Inferior parietal cortex (tissue), 1 donor: ENCODE results near the gene EVI5L.
"Not testable (repeated sequence)": the region's sequence is repeated elsewhere in the genome, so short reads cannot be mapped to it uniquely, and the experiment has no call there.

Experiments
- DNase-seq: peaks from one replicate; pipeline ENCODE4 v3.0.0-alpha.2; 2016; ENCODE audit errors: extremely low spot score

EVI5L gene

DNA sequence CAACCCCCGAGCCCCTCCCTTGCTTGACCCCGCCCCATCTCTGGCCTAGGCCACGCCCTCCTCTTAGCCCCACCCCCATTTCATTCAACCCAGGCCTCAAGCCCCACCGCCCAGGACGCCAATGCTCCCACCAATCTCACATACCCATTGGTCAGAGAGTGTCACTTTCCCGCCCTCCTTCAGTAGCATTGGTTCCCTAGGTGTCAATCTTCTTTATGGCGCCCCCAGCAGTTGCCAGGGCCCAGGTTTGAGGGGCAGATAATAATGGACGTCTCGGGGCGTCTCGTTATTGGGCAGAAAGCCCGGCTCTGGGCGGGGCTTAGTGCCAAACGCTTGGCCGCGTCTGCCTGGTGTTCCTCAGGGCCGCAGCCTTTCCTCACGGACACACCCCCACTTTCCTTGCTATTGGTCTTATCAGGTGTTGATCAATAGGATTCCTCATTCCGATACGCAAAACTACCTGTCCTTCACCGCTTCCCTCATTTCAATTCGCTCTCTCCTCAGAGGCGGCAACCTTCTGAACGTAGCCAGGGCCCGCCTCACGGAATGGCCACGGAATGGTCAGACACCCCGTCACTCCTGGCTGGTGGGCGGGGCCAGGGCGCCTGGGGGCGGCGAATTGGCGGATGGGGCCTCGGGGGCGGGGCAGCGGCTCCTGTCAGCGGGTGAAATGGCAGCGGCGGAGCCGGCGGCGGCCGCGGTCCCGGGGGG is at the start of gene EVI5L:
EVI5L (plus strand) TSS at position 658 of the 711 bp plus-strand sequence. CDS start 16,325 bp downstream, outside the sequence.
- DNase-seq, result peak; percentile 99

GRCh38 chr19:7781157-7781556 is 48.9 kb upstream of the EVI5L start:
- DNase-seq, result no peak

DNA sequence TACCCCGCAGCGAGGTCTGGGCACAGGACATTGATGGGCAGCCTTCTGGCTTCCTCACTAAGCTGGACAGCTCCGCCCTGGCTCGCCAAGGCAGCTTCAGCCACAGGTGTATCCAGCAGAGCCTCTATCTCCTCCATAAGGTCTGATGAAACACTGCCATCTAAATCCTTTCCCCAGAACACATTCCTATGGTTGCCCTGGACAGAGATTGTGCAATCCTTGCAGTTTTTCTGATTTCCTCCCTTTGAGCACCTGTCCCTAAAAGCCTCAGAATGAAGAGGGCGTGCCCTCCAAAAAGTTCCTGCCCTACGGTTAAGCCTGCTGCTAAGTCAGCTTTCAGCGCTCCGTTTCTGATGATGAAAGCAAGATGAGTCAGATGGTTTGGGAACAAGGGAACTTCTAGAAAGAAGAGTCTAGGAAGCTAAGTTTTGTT is 46.0 kb upstream of the EVI5L start:
- no peak for DNase-seq

- DNase-seq, result no peak
Measured at GRCh38 chr19:7784856-7785255, 45.2 kb upstream of the EVI5L start.

GRCh38 chr19:7787141-7787540 is 42.9 kb upstream of the EVI5L start:
- no peak for DNase-seq

GRCh38 chr19:7787602-7788177 is 42.3 kb upstream of the EVI5L start:
- no peak for DNase-seq

- DNase-seq, result no peak
Measured at GRCh38 chr19:7788178-7788932, 41.7 kb upstream of the EVI5L start.

GRCh38 chr19:7788933-7789323 is 41.1 kb upstream of the EVI5L start:
- DNase-seq, result no peak

DNA sequence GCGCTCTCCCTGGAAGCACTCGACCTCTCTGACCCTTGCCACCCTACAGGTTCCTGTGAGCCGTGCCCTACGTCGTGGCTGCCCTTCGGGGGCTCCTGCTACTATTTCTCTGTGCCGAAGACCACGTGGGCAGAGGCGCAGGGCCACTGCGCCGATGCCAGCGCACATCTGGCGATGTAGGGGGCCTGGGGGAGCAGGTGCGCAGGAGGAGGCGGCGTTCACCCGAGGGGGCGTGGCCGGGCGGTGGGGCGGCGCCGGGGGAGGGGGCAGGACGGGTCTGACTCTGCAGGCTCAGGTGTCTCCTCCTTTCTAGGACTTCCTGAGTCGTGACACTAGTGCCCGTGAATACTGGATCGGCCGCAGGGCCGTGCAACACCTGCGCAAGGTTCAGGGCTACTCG is 40.6 kb upstream of the EVI5L start:
- no peak for DNase-seq

GRCh38 chr19:7790416-7790815 is 39.6 kb upstream of the EVI5L start:
- no peak for DNase-seq

DNA sequence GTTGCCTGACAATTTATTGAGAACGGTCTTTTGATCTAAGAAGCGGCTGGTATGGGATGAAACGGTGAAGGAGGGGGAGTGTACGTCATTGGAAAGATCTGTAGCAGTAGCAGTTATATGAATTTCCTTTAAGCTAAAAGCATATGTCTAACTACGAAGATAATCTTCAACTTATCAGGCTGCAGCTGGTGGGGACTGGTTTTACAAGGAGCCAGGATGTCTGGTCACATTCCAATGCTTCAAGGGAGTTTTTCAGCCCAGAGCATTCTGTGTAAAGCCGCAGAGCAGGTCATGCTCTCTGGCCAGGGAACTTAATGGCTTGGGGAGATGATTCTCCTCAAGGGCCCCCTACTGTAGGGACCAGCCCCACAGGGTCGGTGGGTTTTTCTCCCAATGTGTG is 37.7 kb upstream of the EVI5L start:
- no peak for DNase-seq

GRCh38 chr19:7792701-7793100 is 37.3 kb upstream of the EVI5L start:
- DNase-seq, result not testable (repeated sequence)

- DNase-seq, result no peak
Measured at GRCh38 chr19:7793493-7793892, 36.5 kb upstream of the EVI5L start.

GRCh38 chr19:7795555-7796161 is 34.4 kb upstream of the EVI5L start:
- no peak for DNase-seq

- peak; percentile 94 for DNase-seq
Measured at GRCh38 chr19:7799640-7800355, 30.2 kb upstream of the EVI5L start.

DNA sequence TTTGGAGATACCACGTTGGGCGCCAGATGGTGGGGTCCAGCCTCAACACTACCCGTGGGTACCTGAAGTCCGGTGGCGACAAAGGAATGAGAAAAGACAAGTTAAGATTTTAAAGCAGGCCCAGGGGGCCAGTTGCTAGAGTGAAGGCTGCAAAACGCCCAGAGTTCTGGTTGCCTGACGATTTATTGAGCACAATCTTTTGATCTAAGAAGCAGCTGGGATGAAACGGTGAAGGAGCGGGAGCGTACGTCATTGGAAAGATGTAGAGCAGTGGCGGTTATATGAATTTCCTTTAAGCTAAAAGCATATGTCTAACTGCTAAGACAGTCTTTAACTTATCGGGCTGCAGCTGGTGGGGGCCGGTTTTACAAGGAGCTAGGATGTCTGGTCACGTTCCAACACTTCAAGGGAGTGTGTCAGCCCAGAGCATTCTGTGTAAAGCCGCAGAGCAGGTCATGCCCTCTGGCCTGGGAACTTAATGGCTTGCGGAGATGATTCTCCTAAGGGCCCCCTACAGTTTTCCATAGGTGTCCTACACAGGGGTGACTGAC is 28.9 kb upstream of the EVI5L start:
- no peak for DNase-seq

GRCh38 chr19:7806234-7806633 is 23.8 kb upstream of the EVI5L start:
- no peak for DNase-seq

DNA sequence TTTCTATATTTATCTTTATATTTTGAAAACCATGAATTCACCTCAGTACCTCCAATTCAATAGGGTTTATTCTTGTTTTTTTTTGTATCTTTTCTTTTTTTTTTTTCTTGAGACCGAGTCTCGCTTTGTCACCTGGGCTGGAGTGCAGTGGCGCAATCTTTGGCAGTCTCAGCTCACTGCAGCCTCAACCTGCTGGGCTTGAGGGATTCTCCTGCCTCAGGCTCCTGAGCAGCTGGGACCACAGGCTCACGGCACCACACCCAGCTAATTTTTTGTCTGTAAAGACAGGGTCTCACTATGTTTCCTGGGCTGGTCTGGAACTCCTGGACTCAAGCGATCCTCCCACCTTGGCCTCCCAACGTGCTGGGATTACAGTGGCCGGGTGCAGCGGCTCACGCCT is 23.1 kb upstream of the EVI5L start:
- no peak for DNase-seq

GRCh38 chr19:7808108-7808507 is 21.9 kb upstream of the EVI5L start:
- no peak for DNase-seq

- no peak for DNase-seq
Measured at GRCh38 chr19:7811989-7812388, 18.0 kb upstream of the EVI5L start.

- DNase-seq, result no peak
Measured at GRCh38 chr19:7815325-7815724, 14.7 kb upstream of the EVI5L start.

DNA sequence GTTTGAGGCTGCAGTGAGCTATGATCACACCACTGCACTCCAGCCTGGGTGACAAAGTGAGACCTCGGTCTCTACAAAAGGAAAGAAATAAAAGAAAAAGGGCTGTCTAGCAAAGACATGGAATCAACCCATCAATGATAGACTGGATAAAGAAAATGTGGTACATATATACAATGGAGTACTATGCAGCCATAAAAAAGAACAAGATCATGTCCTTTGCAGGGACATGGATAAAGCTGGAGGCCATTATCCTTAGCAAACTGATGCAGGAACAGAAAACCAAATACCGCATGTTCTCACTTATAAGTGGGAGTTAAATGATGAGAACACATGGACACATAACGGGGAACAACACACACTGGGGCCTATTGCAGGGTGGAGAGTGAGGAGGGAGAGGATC is 14.0 kb upstream of the EVI5L start:
- DNase-seq, result not testable (repeated sequence)
